Ishikawa (cell line): ENCODE results near the gene SASH1.

Source experiments
- CEBPB ChIP-seq: IDR thresholded peaks from 2 replicates; pipeline ENCODE4 v1.6.1; 2012
- CREB1 ChIP-seq: IDR thresholded peaks from 2 replicates; pipeline ENCODE4 v1.6.1; 2012; ENCODE audit warnings: low read depth
- EGR1 ChIP-seq: IDR thresholded peaks from 2 replicates; pipeline ENCODE4 v1.6.1; 2012
- EP300 ChIP-seq: IDR thresholded peaks from 2 replicates; pipeline ENCODE4 v1.6.1; 2012; ENCODE audit warnings: borderline replicate concordance
- FOXM1 ChIP-seq: IDR thresholded peaks from 2 replicates; pipeline ENCODE4 v1.6.1; 2012; ENCODE audit warnings: low read depth, borderline replicate concordance
- MAX ChIP-seq: IDR thresholded peaks from 2 replicates; pipeline ENCODE4 v1.6.1; 2012
- RAD21 ChIP-seq: IDR thresholded peaks from 2 replicates; pipeline ENCODE4 v1.6.1; 2012; ENCODE audit warnings: low read depth
- REST ChIP-seq: IDR thresholded peaks from 2 replicates; pipeline ENCODE4 v1.6.1; 2012; ENCODE audit warnings: low read depth, mild to moderate bottlenecking
- TAF1 ChIP-seq: IDR thresholded peaks from 2 replicates; pipeline ENCODE4 v1.6.1; 2012; ENCODE audit warnings: low read depth, mild to moderate bottlenecking
- TCF12 ChIP-seq: IDR thresholded peaks from 2 replicates; pipeline ENCODE4 v1.6.1; 2012; ENCODE audit warnings: low read depth
- TEAD4 ChIP-seq: IDR thresholded peaks from 2 replicates; pipeline ENCODE4 v1.6.1; 2012
- USF1 ChIP-seq: IDR thresholded peaks from 2 replicates; pipeline ENCODE4 v1.6.1; 2012
- YY1 ChIP-seq: IDR thresholded peaks from 2 replicates; pipeline ENCODE4 v1.6.1; 2012; ENCODE audit warnings: low read depth
- ZBTB7A ChIP-seq: IDR thresholded peaks from 2 replicates; pipeline ENCODE4 v1.6.1; 2012; ENCODE audit warnings: low read depth

DNA sequence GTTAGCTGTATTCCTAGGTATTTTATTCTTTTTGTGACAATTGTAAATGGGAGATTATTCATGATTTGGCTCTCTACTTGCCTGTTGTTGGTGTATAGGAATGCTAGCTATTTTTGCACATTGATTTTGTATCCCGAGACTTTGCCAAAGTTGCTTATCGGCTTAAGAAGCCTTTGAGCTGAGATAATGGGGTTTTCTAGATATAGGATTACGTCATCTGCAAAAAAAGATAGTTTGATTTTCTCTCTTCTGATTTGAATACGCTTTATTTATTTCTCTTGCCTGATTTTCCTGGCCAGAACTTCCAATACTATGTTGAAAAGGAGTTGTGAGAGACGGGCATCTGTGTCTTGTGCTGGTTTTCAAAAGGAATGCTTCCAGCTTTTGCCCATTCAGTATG is 241.0 kb downstream of the SASH1 start:
- TF ChIP-seq MAX = no peak
- TF ChIP-seq YY1 = no peak
- TF ChIP-seq CREB1 = no peak
- no peak for TF ChIP-seq USF1
- no peak for TF ChIP-seq EP300
- no peak for TF ChIP-seq CEBPB
- TF ChIP-seq FOXM1 = no peak
- no peak for TF ChIP-seq TEAD4
- no peak for TF ChIP-seq EGR1
- TF ChIP-seq ZBTB7A = no peak
- TF ChIP-seq RAD21 = no peak
- no peak for TF ChIP-seq REST
- no peak for TF ChIP-seq TCF12
- TF ChIP-seq TAF1 = no peak
